ENCODE results near the gene CTNNBL1. TPM values are rescaled to one million over a fixed set of nuclear protein-coding genes. Genes with fewer than 3 reads are reported as not detected.

The CTNNBL1 gene
- total RNA-seq, 2 donors from 2014 or later = 68.6 to 68.7 TPM

DNA sequence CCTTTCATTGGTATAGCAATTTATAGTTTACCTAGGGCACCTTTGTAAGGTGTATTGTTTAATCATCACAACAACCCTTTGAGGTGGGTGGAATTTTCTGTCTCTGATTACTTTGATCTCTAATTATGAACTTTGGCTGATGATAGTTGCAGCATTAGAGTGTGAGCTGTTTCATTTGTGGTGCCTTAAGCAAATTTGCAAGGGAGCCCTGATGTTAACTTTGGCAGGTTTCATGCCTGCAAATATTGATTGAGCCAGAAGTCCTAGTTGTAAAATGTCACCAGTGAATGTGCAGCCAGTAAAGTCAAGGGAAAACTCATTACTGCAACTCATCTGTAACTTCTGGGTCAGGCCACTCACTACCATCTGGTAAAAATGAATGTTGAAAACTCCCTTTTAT, 29.8 kb downstream of the CTNNBL1 start:
- H3K4me3 Mint-ChIP-seq = no peak overlapping the region
- H3K9me3 Mint-ChIP-seq = peaks cover 7% of the 10 kb centered on the region
- peaks cover 5% of the 10 kb centered on the region for H3K36me3 ChIP-seq (ENCODE audit: control insufficient read depth, insufficient read depth, low read length)
- peaks cover 55% of the 10 kb centered on the region for H3K4me1 Mint-ChIP-seq
- TF ChIP-seq, protein P1, sequence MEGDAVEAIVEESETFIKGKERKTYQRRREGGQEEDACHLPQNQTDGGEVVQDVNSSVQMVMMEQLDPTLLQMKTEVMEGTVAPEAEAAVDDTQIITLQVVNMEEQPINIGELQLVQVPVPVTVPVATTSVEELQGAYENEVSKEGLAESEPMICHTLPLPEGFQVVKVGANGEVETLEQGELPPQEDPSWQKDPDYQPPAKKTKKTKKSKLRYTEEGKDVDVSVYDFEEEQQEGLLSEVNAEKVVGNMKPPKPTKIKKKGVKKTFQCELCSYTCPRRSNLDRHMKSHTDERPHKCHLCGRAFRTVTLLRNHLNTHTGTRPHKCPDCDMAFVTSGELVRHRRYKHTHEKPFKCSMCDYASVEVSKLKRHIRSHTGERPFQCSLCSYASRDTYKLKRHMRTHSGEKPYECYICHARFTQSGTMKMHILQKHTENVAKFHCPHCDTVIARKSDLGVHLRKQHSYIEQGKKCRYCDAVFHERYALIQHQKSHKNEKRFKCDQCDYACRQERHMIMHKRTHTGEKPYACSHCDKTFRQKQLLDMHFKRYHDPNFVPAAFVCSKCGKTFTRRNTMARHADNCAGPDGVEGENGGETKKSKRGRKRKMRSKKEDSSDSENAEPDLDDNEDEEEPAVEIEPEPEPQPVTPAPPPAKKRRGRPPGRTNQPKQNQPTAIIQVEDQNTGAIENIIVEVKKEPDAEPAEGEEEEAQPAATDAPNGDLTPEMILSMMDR (conservative IDR thresholded peaks at IDR 0.05) = no peak
- H3K36me3 Mint-ChIP-seq (ENCODE audit: low read depth) = peaks cover 5% of the 10 kb centered on the region
- H3K27ac Mint-ChIP-seq = no peak overlapping the region
- H3K27me3 ChIP-seq (ENCODE audit: control insufficient read depth, insufficient read depth, low read length, poor library complexity, severe bottlenecking) = no peaks in the 10 kb centered on the region
- H3K9me3 ChIP-seq (ENCODE audit: control insufficient read depth, low read length) = peaks cover 8% of the 10 kb centered on the region
- no peak overlapping the region for H3K4me3 ChIP-seq (ENCODE audit: low read length)
- no peak overlapping the region for H3K27ac ChIP-seq (ENCODE audit: low read depth, low read length)
- H3K4me1 ChIP-seq (ENCODE audit: control insufficient read depth, insufficient read depth, low read length) = peaks cover 34% of the 10 kb centered on the region
- no peak for DNase-seq
- H3K9ac ChIP-seq (ENCODE audit: extremely low read depth, low read length, poor library complexity, severe bottlenecking) = no peak overlapping the region
- no peaks in the 10 kb centered on the region for H3K27me3 Mint-ChIP-seq (ENCODE audit: insufficient read depth)

DNA sequence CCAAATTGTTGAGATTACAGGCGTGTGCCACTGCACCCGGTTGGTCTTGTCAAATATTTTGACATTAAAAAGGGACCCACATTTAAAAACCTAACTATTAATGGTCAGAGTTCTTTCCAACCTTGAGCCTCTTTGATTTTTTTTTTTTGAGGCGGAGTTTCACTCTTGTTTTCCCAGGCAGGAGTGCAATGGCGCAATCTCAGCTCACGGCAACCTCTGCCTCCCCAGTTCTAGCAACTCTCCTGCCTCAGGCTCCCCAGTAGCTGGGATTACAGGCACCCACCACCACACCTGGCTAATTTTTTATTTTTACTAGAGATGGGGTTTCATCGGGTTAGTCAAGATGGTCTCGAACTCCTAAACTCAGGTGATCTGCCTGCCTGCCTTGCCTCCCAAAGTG, 31.3 kb downstream of the CTNNBL1 start:
- no peaks in the 10 kb centered on the region for H3K36me3 ChIP-seq (ENCODE audit: control insufficient read depth, insufficient read depth, low read length)
- no peak overlapping the region for H3K4me3 ChIP-seq (ENCODE audit: low read length)
- H3K36me3 Mint-ChIP-seq (ENCODE audit: low read depth) = no peaks in the 10 kb centered on the region
- no peaks in the 10 kb centered on the region for H3K27me3 Mint-ChIP-seq (ENCODE audit: insufficient read depth)
- H3K4me1 ChIP-seq (ENCODE audit: control insufficient read depth, insufficient read depth, low read length) = peaks cover 39% of the 10 kb centered on the region
- 93 to 95% methylated on average over 6 to 7 of the region's 7 CpGs for WGBS, 2 experiments (ENCODE audit: insufficient coverage in 1 of 2, insufficient read length in 1 of 2)
- no peak overlapping the region for H3K27ac ChIP-seq (ENCODE audit: low read depth, low read length)
- no peak overlapping the region for H3K9ac ChIP-seq (ENCODE audit: extremely low read depth, low read length, poor library complexity, severe bottlenecking)
- peaks cover 67% of the 10 kb centered on the region for H3K4me1 Mint-ChIP-seq
- TF ChIP-seq, protein P1 (conservative IDR thresholded peaks at IDR 0.05) = no peak
- H3K9me3 ChIP-seq (ENCODE audit: control insufficient read depth, low read length) = no peaks in the 10 kb centered on the region
- H3K27ac Mint-ChIP-seq = no peak overlapping the region
- DNase-seq = no peak
- H3K9me3 Mint-ChIP-seq = no peaks in the 10 kb centered on the region
- no peaks in the 10 kb centered on the region for H3K27me3 ChIP-seq (ENCODE audit: control insufficient read depth, insufficient read depth, low read length, poor library complexity, severe bottlenecking)
- no peak overlapping the region for H3K4me3 Mint-ChIP-seq

DNA sequence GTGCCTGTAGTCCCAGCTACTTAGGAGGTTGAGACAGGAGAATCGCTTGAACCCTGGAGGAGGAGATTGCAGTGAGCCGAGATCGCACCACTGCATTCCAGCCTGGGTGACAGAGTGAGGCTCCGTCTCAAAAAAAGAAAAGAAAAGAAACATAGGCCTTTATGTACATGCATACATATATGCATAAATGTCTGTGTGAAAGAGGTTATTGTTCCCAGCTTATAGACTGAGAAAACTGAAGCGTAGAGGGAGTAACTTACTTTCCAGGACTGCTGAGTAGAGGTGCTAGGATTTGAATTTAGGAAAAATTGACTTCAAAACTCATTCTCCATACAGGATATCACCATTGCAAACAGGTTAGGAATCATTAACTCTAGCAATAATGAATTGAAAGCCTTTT, 32.0 kb downstream of the CTNNBL1 start:
- H3K4me1 ChIP-seq (ENCODE audit: control insufficient read depth, insufficient read depth, low read length) = peaks cover 41% of the 10 kb centered on the region
- Mint-ChIP-seq H3K27me3 (ENCODE audit: insufficient read depth) (no peaks in the 10 kb centered on the region), H3K4me3 (no peak overlapping the region), H3K36me3 (ENCODE audit: low read depth) (peaks cover 2% of the 10 kb centered on the region), H3K27ac (peak overlapping the region; percentile 64), H3K9me3 (no peaks in the 10 kb centered on the region), H3K4me1 (peaks cover 69% of the 10 kb centered on the region)
- TF ChIP-seq, protein P1 (conservative IDR thresholded peaks at IDR 0.05) = no peak
- WGBS, 2 experiments (ENCODE audit: insufficient coverage in 1 of 2, insufficient read length in 1 of 2) = 77 to 99% methylated on average over 3 to 4 of the region's 5 CpGs
- H3K27ac ChIP-seq (ENCODE audit: low read depth, low read length) = no peak overlapping the region
- no peak overlapping the region for H3K9ac ChIP-seq (ENCODE audit: extremely low read depth, low read length, poor library complexity, severe bottlenecking)
- no peaks in the 10 kb centered on the region for H3K27me3 ChIP-seq (ENCODE audit: control insufficient read depth, insufficient read depth, low read length, poor library complexity, severe bottlenecking)
- no peaks in the 10 kb centered on the region for H3K9me3 ChIP-seq (ENCODE audit: control insufficient read depth, low read length)
- DNase-seq = no peak
- peak overlapping the region; percentile 41 for H3K4me3 ChIP-seq (ENCODE audit: low read length)
- no peaks in the 10 kb centered on the region for H3K36me3 ChIP-seq (ENCODE audit: control insufficient read depth, insufficient read depth, low read length)

Measured in endodermal cell (in vitro differentiated cells).